Stimulated activated CD8-positive, alpha-beta memory T cell treated with anti-CD3 and anti-CD28 coated beads, Interleukin-15, amount 100 ng/mL, for 48 hours (primary cell): Measurements from ENCODE around the gene TNS3.
"Not testable (repeated sequence)": the region's sequence is repeated elsewhere in the genome, so short reads cannot be mapped to it uniquely, and the experiment has no call there.

ENCODE experiments used
- DNase-seq, 2 donors: peaks; one replicate each; pipeline ENCODE4 v3.0.0-alpha.2; 2020; ENCODE audit warnings: low read depth in 2 of 2

Gene TNS3

GRCh38 chr7:47561715-47562446 is 20.0 kb downstream of the TNS3 start:
- no peak for DNase-seq

- DNase-seq: no peak
Observed at GRCh38 chr7:47559306-47560220, 22.3 kb downstream of the TNS3 start.

DNA sequence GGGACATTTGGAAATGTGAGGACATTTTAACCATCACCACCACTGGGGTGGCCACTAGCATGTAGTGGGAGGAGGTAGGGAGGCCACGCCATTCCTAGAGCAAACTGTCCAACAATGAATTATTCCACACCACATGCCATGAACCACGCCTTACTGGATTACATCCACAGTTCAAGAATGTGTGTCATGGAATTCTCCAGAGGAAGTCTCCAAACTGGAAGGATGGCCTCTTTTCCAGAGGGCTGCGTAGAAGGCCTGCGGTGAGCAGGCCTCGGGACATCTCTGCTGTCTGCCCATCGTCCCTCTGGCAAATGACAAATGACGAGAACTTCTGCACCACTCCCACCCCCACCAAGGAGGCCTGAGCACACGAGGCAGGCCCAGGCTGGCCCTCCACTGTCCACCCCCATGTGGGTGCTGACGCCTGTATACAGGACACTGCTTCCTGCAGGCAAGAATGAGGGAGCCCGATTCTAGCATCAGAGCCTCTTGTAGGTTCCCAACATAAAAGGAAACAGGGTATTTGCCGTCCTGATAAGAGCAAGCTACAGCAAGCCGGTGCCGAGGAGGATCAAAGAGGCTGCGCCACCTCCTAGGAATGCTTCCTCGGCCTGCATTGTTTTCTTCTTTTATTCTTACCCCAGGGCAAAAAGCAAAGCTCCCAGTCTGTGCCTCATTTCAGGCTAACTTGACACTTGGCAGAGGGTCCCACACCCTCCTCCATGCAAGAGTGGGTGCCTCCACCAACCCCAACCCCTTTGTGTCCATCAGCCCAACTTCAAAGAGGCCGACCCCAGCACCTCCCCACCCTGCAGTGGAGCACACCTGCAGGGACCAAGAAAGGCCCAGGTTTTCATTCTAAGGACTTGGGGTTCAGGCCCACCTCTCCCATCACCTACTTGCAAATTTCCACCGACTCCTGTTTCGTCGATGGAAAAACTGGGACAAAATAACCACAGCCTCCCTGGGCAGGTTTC is 23.9 kb downstream of the TNS3 start:
- DNase-seq: no peak

GRCh38 chr7:47557317-47557693 is 24.6 kb downstream of the TNS3 start:
- no peak for DNase-seq

DNA sequence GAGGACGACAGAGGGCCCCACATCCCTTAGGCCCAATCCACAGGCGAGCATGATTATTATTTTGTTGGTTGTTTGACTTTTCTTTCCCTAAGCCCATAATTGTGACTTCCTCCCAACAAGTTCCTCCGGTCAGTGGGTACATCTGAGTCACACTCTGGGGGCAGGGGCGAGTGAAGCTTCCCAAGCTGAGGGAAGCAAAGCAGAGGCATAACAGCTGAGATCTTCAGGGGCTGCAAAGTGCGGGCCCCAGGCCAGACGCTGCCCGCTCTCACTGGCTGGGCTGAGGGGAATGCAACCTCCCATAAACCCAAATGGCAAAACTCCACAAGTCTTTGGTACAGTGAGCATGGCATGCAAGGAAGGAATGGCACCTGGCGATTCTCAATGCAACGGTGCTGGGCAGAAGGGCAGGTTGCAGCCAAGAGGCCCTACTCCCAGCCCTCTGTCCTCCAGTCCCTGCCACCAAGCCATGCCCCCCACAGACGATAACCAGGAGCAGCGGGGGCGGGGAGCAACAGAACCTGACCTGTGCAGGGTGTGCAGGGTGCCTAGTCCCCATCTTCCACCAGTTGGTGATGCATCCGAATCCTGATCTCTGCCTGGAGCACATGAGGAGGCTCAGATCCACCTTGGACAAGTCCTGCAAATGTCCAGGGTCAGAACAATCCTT is 25.3 kb downstream of the TNS3 start:
- DNase-seq: no peak

DNA sequence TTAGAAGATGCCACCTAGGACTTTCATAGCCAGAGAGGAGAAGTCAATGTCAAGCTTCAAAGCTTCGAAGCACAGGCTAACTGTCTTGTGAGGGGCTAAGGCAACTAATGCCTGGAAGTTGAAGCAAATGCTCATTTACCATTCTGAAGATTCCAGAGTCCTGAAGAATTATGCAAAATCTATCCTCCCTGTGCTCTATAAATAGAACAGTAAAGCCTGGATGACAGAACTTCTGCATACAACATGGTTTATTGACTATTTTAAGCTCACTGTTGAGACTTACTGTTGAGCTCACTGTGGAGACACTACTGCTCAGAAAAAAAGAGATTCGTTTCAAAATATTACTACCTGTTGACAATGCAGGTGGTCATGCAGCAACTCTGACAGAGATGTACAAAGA is 28.6 kb downstream of the TNS3 start:
- no peak for DNase-seq

GRCh38 chr7:47552621-47553020 is 29.3 kb downstream of the TNS3 start:
- DNase-seq: no peak

DNA sequence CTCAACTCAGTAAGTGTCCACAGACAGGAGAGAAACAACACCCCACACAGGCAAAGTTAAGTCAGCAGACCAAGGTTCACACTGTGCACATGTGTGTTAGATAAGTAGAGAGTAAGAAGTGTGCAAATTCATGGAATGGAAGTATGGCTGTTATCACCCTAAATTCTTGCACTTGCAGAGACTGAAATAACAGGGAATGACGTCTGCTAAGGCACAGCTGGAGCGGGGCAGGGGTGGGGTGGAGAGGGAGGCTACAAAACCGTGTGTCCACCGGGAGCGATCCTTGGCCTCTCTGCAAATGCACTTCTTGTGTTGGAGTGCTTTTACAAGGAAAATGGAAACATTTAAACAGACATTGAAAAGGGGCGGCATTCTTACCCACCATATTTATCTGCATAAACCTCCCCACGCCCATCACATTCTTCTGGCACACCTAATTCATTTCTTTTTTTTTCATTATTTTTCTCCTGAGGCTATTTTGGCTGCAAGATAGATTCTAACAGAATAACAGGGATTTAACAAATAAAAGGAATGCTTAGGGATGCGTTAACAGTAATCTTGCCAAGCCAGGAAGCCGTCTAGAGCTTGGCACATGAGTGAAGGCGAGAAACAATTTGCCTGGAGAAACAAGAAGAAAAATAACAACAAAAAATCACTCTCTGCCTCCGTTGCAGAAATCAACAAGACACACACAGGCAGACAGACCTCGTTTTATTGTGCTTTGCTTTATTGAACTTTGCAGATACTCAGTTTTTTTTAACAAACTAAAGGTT is 30.1 kb downstream of the TNS3 start:
- no peak for DNase-seq

- DNase-seq: no peak
Observed at GRCh38 chr7:47550788-47551470, 31.0 kb downstream of the TNS3 start.

GRCh38 chr7:47549916-47550315 is 32.0 kb downstream of the TNS3 start:
- no peak for DNase-seq

GRCh38 chr7:47549397-47549796 is 32.5 kb downstream of the TNS3 start:
- DNase-seq: no peak

DNA sequence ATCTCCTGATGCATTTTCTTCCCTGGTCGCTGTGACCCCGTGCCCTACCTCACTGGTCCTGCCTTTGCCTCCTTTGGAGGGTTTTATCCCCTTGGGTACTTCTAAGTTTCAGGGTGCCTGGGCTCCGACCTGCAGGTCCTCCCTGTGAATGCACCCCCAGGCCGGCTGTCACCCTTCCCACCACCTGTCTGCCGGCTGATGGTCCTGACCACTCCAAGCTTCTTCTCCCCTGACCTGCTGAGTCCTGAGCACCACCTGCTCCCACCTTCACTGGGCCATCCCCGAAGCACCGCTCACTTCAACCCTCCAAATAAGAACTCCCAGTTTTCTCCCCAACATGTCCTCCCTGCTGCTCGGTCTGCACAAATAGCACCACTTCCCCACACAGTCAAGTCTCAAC is 33.4 kb downstream of the TNS3 start:
- DNase-seq: no peak

GRCh38 chr7:47546733-47547494 is 35.0 kb downstream of the TNS3 start:
- DNase-seq: no peak

- no peak for DNase-seq
Observed at GRCh38 chr7:47546171-47546570, 35.7 kb downstream of the TNS3 start.

DNA sequence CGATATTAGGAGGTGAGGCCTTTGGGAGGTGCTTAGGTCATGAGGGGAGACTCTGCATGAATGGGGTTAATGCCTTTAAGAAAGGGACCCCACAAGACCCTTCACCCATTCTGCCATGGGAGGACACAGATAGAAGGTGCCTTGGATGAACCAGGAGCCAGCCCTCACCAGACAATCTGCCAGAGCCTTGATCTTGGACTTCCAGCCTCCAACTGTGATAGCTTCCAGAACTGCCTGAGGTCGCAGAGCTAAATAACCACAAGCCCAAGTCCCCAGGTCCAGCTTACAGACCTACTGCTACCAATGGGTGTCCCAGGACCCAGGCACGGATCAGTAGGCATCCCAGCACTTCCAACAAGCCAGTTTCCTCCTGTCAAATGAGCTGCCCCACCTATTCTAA is 37.5 kb downstream of the TNS3 start:
- DNase-seq: no peak

- DNase-seq: no peak
Observed at GRCh38 chr7:47543714-47544113, 38.2 kb downstream of the TNS3 start.

GRCh38 chr7:47543056-47543455 is 38.9 kb downstream of the TNS3 start:
- no peak for DNase-seq

- no peak for DNase-seq
Observed at GRCh38 chr7:47542051-47542450, 39.9 kb downstream of the TNS3 start.

GRCh38 chr7:47541485-47541884 is 40.4 kb downstream of the TNS3 start:
- DNase-seq: not testable (repeated sequence)
